ENCODE results near the gene COL23A1. TPM values are rescaled to one million over a fixed set of nuclear protein-coding genes. Genes with fewer than 3 reads are reported as not detected.

Gene COL23A1
- total and polyA plus RNA-seq, 2 of the 8 experiments (the other 6 are each of a cell fraction or from before 2014, with no cell fraction given): 3.1 to 4.7 TPM

- FAIRE-seq: no peak
These were observed 2.2 kb downstream of the COL23A1 start for GRCh38 chr5:178587763-178588611.

More at GRCh38 chr5:178587763-178588611, 2.2 kb downstream of the COL23A1 start:
- no peak overlapping the region for H4K8ac ChIP-seq (ENCODE audit: extremely low read depth, insufficient read depth, low read length)
- H3K79me1 ChIP-seq (ENCODE audit: low read depth, low read length): no peaks in the 10 kb centered on the region
- peaks cover 2 to 3% of the 10 kb centered on the region in 2 experiments; a peak in 2 of 4 replicates for H3K9me3 ChIP-seq (ENCODE audit: insufficient read depth in 2 of 2, low read depth in 1 of 2, low read length in 1 of 2)
- H3K79me2 ChIP-seq (ENCODE audit: control insufficient read depth in 1 of 2, insufficient read depth in 2 of 2, low read length in 2 of 2): no peaks in the 10 kb centered on the region
- DNase-seq (ENCODE audit: low read depth in 1 of 2, low spot score in 2 of 2): no peak
- H3K36me3 ChIP-seq (ENCODE audit: control insufficient read depth in 2 of 4, insufficient read depth in 4 of 4, low read length in 3 of 4): no peaks in the 10 kb centered on the region
- peak overlapping the region in 1 of 2 experiments; percentile 91; a peak in 1 of 4 replicates for H3K4me2 ChIP-seq (ENCODE audit: insufficient read depth in 1 of 2, low read depth in 2 of 2, low read length in 2 of 2)
- no peak overlapping the region for H2BK15ac ChIP-seq (ENCODE audit: low read length)
- H3K56ac ChIP-seq (replicated peaks; ENCODE audit: insufficient read length, low read depth, low read length): no peak overlapping the region
- peaks cover 12% of the 10 kb centered on the region; the same call in 1 of the 2 replicates for H3K23me2 ChIP-seq (ENCODE audit: low read depth, low read length)
- H3K27ac ChIP-seq (ENCODE audit: low read depth, low read length): no peak overlapping the region
- CTCF ChIA-PET (ENCODE audit: partially characterized antibody): interaction anchor here (0.8 to 9.5 kb wide), 14 partner anchors 17 to 353 kb away, joined by 3 to 131 read pairs (median 4); no protein-coding TSS in a partner anchor
- H4K5ac ChIP-seq (ENCODE audit: insufficient read length, low read depth, low read length): no peak overlapping the region
- POLR2A ChIA-PET (ENCODE audit: partially characterized antibody): interaction anchor here (1.0 to 3.0 kb wide), 3 partner anchors 10 to 33 kb away, joined by 3 to 11 read pairs (median 5); no protein-coding TSS in a partner anchor
- no peak overlapping the region for H3K4ac ChIP-seq (replicated peaks; ENCODE audit: insufficient read length, low read depth, low read length)
- no peak overlapping the region for H2AK5ac ChIP-seq (ENCODE audit: low read depth, low read length)
- H2BK5ac ChIP-seq (ENCODE audit: low read depth, low read length): no peak overlapping the region
- 0 out of 2 replicates have a peak overlapping the region, but pooled peaks have one; percentile 16 for H2BK20ac ChIP-seq (ENCODE audit: low read length)
- peaks cover 5 to 8% (median 7%) of the 10 kb centered on the region in 4 experiments for H3K4me1 ChIP-seq (replicated peaks in 1 of 4; ENCODE audit: control insufficient read depth in 3 of 4, insufficient read depth in 4 of 4, low read length in 3 of 4)
- H3K23ac ChIP-seq (ENCODE audit: insufficient read length): no peak overlapping the region
- no peak overlapping the region for H3K4me3 ChIP-seq (ENCODE audit: extremely low read depth in 1 of 4, insufficient read depth in 2 of 4, low read depth in 3 of 4, low read length in 4 of 4)
- TF ChIP-seq ATF3 (IDR thresholded peaks at IDR 0.05; ENCODE audit: insufficient read depth, low read depth, low read length): no peak
- TF ChIP-seq MAX (IDR thresholded peaks at IDR 0.05): peak; percentile 84
- TF ChIP-seq E2F6 (IDR thresholded peaks at IDR 0.05): peak; percentile 92
- TF ChIP-seq NANOG (IDR thresholded peaks at IDR 0.05; ENCODE audit: insufficient read depth, low read depth, low read length, poor library complexity, severe bottlenecking): no peak
- peaks cover 0 to 3% of the 10 kb centered on the region in 2 experiments for H4K20me1 ChIP-seq (replicated peaks in 1 of 2; ENCODE audit: control insufficient read depth in 1 of 2, insufficient read depth in 2 of 2, low read length in 2 of 2)
- no peak overlapping the region for H3K18ac ChIP-seq (ENCODE audit: extremely low read depth, low read length)
- H2BK12ac ChIP-seq (ENCODE audit: low read depth, low read length): no peak overlapping the region
- H2AFZ ChIP-seq (ENCODE audit: low read length): no peak overlapping the region
- H3K14ac ChIP-seq (ENCODE audit: insufficient read length): no peak overlapping the region
- no peak overlapping the region for H2BK120ac ChIP-seq (replicated peaks; ENCODE audit: low read depth, low read length)
- 56% methylated on average over 13 of the region's 13 CpGs; no CpG with 5 or more reads in 1 of the 2 experiments for WGBS, 2 experiments (ENCODE audit: extremely low coverage in 1 of 2, insufficient coverage in 1 of 2, insufficient read length in 1 of 2, insufficient replicate concordance in 2 of 2, low coverage in 1 of 2, low lambda C conversion rate in 2 of 2, missing lambda C conversion rate in 1 of 2)
- H3K9ac ChIP-seq (replicated peaks in 1 of 4; ENCODE audit: extremely low read depth in 1 of 4, low read depth in 3 of 4, low read length in 3 of 4): no peak overlapping the region
- H4K91ac ChIP-seq (replicated peaks; ENCODE audit: insufficient read length, low read length): no peak overlapping the region
- H3K27me3 ChIP-seq (replicated peaks in 1 of 4; ENCODE audit: control insufficient read depth in 3 of 4, extremely low read depth in 1 of 4, insufficient read depth in 3 of 4, low read length in 3 of 4): peaks cover 13 to 28% (median 22%) of the 10 kb centered on the region in 4 experiments

Measured in H1 (cell line).